HepG2 (cell line): ENCODE results near the gene REM2. TPM values are rescaled to one million over a fixed set of nuclear protein-coding genes. Genes with fewer than 3 reads are reported as not detected.
A peak's percentile ranks its signal among the peaks of the same experiment; 100 is the strongest.

Source experiments
- BCL6 ChIP-seq: IDR thresholded peaks from 2 replicates; pipeline ENCODE4 v1.6.1; 2016; ENCODE audit warnings: missing genetic modification reagents, missing compliant biosample characterization
- CBX1 ChIP-seq: IDR thresholded peaks from one replicate; pipeline ENCODE4 v1.6.1; 2016; ENCODE audit warnings: antibody characterized with exemption, low read depth
- CHCHD3 ChIP-seq: sonication (generic); formaldehyde crosslinking; IDR thresholded peaks from 2 replicates; pipeline ENCODE4 v1.8.0; 2022; ENCODE audit warnings: mild to moderate bottlenecking, missing genetic modification reagents, moderate library complexity
- FOXA1 ChIP-seq, 2 experiments: fragments of 450-650 bp in 1 of 2; sonication (generic) in 1 of 2; formaldehyde crosslinking in 1 of 2; IDR thresholded peaks; 2 replicates each; pipeline versions ENCODE4 v1.4.0 to v1.6.1; 2016 to 2020; ENCODE audit warnings: missing genetic modification reagents in 1 of 2
- HDAC2 ChIP-seq: sonication (generic); formaldehyde crosslinking; IDR thresholded peaks from 2 replicates; pipeline ENCODE4 v1.4.0; 2020; ENCODE audit warnings: missing genetic modification reagents
- HOXA5 ChIP-seq: sonication (generic); formaldehyde crosslinking; IDR thresholded peaks from 2 replicates; pipeline ENCODE4 v1.4.0; 2020; ENCODE audit warnings: missing genetic modification reagents
- KMT2A ChIP-seq: sonication (generic); formaldehyde crosslinking; IDR thresholded peaks from 2 replicates; pipeline ENCODE4 v1.4.0; 2020; ENCODE audit warnings: missing genetic modification reagents
- MAF1 ChIP-seq: sonication (generic); formaldehyde crosslinking; IDR thresholded peaks from 2 replicates; pipeline ENCODE4 v1.5.0; 2020; ENCODE audit warnings: missing genetic modification reagents, borderline replicate concordance
- NFE2L2 ChIP-seq: fragments of 150-350 bp; IDR thresholded peaks from 2 replicates; pipeline ENCODE4 v1.6.1; 2014; ENCODE audit warnings: low read length
- PAF1 ChIP-seq: IDR thresholded peaks from 2 replicates; pipeline ENCODE4 v1.6.1; 2016; ENCODE audit warnings: missing genetic modification reagents, missing compliant biosample characterization
- PHF5A ChIP-seq: IDR thresholded peaks from one replicate; pipeline ENCODE4 v1.6.1; 2018; ENCODE audit warnings: low read depth, missing genetic modification reagents; ENCODE audit not compliant: unreplicated experiment
- SRSF4 ChIP-seq: fragments of 200-400 bp; formaldehyde crosslinking; IDR thresholded peaks from one replicate; pipeline ENCODE4 v1.6.1; 2018; ENCODE audit warnings: mild to moderate bottlenecking, low read depth, low read length, moderate library complexity; ENCODE audit not compliant: poor library complexity, severe bottlenecking
- TSC22D2 ChIP-seq: sonication (generic); formaldehyde crosslinking; IDR thresholded peaks from 2 replicates; pipeline ENCODE4 v1.5.1; 2020; ENCODE audit warnings: missing genetic modification reagents, mild to moderate bottlenecking, borderline replicate concordance
- ZMYM3 ChIP-seq: sonication (generic); formaldehyde crosslinking; IDR thresholded peaks from 2 replicates; pipeline ENCODE4 v1.5.1; 2020; ENCODE audit warnings: mild to moderate bottlenecking, missing genetic modification reagents
- ZNF660 ChIP-seq: sonication (generic); formaldehyde crosslinking; IDR thresholded peaks from 2 replicates; pipeline ENCODE4 v1.5.1; 2020; ENCODE audit warnings: mild to moderate bottlenecking, low read depth, missing genetic modification reagents, borderline replicate concordance
- polyA plus RNA-seq, 8 experiments: library from polyadenylated mRNA; depleted of rRNA in 3 of 8; stranded (reverse) in 7 of 8; unstranded in 1 of 8; fragments of >200 nt; fragmentation: Illumina TruSeq in 4 of 8; extraction: Trizol in 4 of 8; gene quantifications; 2 replicates each; pipeline versions ENCODE4 v1.2.1 to v1.2.3, GENCODE V29; 2011 to 2016; ENCODE audit warnings: low read depth in 4 of 8, missing spikeins in 1 of 8, mixed read lengths in 1 of 8; ENCODE audit not compliant: insufficient read depth in 1 of 8
- total RNA-seq, 5 experiments: library from RNA; depleted of rRNA; stranded (reverse); fragments of >200 nt; fragmentation: Illumina TruSeq; extraction: Trizol; gene quantifications; 2 replicates each; pipeline ENCODE4 v1.2.3, GENCODE V29; 2016; ENCODE audit warnings: low read depth in 1 of 5
- TF ChIP-seq, protein P1 (sequence below), 2 experiments: fragments of 450-650 bp in 1 of 2; sonication (generic) in 1 of 2; formaldehyde crosslinking in 1 of 2; IDR thresholded peaks; 2 replicates each; pipeline versions ENCODE4 v1.6.1 to v1.8.0; 2016 to 2022; ENCODE audit warnings: antibody characterized with exemption in 1 of 2, mild to moderate bottlenecking in 1 of 2, missing genetic modification reagents in 1 of 2
- TF ChIP-seq, protein P2 (sequence below): sonication (generic); formaldehyde crosslinking; IDR thresholded peaks from 2 replicates; pipeline ENCODE4 v1.5.1; 2020; ENCODE audit warnings: mild to moderate bottlenecking, missing genetic modification reagents, borderline replicate concordance
- TF ChIP-seq, protein P3 (sequence below): sonication (generic); formaldehyde crosslinking; IDR thresholded peaks from 2 replicates; pipeline ENCODE4 v1.4.0; 2020; ENCODE audit warnings: missing genetic modification reagents

The REM2 gene
- total and polyA plus RNA-seq, 2 of the 13 experiments (the other 11 are each of a cell fraction or from before 2014, with no cell fraction given) = 0.20 TPM; not detected in 1

DNA sequence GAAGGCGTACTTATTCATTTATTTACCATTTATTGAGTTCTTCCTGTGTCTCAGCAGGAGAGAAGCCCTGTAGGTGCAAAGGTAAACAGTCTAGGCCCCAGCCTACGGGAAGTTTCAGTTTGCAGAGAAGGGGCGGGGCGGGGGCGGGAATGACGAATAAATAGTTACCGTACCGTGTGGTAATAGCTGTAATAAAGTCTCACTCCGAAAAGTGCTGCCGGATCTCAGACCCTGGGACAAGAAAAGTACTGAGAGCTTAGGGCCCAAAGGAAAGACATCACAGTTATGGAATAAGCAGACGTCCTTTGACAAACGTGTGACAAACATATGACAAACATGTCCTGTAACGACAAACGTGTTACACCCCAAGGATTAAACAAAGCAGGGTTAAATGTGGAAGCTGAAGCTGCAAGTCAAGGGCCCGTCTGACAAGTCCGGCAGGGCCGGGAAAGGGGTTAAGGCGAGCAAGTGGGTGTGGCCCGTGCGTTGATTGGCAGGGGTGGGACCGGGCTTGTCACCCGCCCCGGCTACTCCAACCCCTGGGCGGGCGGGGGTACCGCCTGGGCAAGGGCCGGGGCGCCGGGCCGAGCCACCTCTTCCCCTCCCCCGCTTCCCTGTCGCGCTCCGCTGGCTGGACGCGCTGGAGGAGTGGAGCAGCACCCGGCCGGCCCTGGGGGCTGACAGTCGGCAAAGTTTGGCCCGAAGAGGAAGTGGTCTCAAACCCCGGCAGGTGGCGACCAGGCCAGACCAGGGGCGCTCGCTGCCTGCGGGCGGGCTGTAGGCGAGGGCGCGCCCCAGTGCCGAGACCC is 11.6 kb upstream of the REM2 start, which contains the start of gene LRP10 (continued):
- TF ChIP-seq SRSF4 = no peak
- peak; percentile 96 for TF ChIP-seq CHCHD3
- 0 out of 2 replicates have a peak, but pooled peaks have one; percentile 31 for TF ChIP-seq ZNF660
- TF ChIP-seq CBX1 = peak; percentile 81
- no peak for TF ChIP-seq NFE2L2
- TF ChIP-seq, protein P1, sequence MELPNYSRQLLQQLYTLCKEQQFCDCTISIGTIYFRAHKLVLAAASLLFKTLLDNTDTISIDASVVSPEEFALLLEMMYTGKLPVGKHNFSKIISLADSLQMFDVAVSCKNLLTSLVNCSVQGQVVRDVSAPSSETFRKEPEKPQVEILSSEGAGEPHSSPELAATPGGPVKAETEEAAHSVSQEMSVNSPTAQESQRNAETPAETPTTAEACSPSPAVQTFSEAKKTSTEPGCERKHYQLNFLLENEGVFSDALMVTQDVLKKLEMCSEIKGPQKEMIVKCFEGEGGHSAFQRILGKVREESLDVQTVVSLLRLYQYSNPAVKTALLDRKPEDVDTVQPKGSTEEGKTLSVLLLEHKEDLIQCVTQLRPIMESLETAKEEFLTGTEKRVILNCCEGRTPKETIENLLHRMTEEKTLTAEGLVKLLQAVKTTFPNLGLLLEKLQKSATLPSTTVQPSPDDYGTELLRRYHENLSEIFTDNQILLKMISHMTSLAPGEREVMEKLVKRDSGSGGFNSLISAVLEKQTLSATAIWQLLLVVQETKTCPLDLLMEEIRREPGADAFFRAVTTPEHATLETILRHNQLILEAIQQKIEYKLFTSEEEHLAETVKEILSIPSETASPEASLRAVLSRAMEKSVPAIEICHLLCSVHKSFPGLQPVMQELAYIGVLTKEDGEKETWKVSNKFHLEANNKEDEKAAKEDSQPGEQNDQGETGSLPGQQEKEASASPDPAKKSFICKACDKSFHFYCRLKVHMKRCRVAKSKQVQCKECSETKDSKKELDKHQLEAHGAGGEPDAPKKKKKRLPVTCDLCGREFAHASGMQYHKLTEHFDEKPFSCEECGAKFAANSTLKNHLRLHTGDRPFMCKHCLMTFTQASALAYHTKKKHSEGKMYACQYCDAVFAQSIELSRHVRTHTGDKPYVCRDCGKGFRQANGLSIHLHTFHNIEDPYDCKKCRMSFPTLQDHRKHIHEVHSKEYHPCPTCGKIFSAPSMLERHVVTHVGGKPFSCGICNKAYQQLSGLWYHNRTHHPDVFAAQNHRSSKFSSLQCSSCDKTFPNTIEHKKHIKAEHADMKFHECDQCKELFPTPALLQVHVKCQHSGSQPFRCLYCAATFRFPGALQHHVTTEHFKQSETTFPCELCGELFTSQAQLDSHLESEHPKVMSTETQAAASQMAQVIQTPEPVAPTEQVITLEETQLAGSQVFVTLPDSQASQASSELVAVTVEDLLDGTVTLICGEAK (IDR thresholded peaks at IDR 0.05) = no peak
- TF ChIP-seq, protein P1 (CRISPR knock-in tag; IDR thresholded peaks at IDR 0.05) = peak; percentile 74
- TF ChIP-seq TSC22D2 (CRISPR knock-in tag) = peak; percentile 69; the same call in 1 of the 2 replicates
- no peak for TF ChIP-seq PAF1 (CRISPR knock-in tag)
- TF ChIP-seq ZMYM3 (CRISPR knock-in tag) = peak; percentile 90
- TF ChIP-seq MAF1 = peak; percentile 92; the same call in 1 of the 2 replicates
- TF ChIP-seq KMT2A (CRISPR knock-in tag) = no peak; the same call in 1 of the 2 replicates
- peak; percentile 92 for TF ChIP-seq BCL6
- TF ChIP-seq, protein P2, sequence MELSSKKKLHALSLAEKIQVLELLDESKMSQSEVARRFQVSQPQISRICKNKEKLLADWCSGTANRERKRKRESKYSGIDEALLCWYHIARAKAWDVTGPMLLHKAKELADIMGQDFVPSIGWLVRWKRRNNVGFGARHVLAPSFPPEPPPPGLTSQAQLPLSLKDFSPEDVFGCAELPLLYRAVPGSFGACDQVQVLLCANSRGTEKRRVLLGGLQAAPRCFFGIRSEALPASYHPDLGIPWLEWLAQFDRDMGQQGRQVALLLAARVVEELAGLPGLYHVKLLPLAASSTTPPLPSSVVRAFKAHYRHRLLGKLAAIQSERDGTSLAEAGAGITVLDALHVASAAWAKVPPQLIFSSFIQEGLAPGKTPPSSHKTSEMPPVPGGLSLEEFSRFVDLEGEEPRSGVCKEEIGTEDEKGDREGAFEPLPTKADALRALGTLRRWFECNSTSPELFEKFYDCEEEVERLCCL (CRISPR knock-in tag) = peak; percentile 97
- TF ChIP-seq, protein P3, sequence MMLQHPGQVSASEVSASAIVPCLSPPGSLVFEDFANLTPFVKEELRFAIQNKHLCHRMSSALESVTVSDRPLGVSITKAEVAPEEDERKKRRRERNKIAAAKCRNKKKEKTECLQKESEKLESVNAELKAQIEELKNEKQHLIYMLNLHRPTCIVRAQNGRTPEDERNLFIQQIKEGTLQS (CRISPR knock-in tag) = no peak
- TF ChIP-seq FOXA1 (IDR thresholded peaks at IDR 0.05) = 0 out of 2 replicates have a peak, but pooled peaks have one; percentile 40
- TF ChIP-seq FOXA1 (CRISPR knock-in tag; IDR thresholded peaks at IDR 0.05) = peak; percentile 94
- peak; percentile 98 for TF ChIP-seq PHF5A (CRISPR knock-in tag)
- TF ChIP-seq HDAC2 (CRISPR knock-in tag) = peak; percentile 81
- peak; percentile 96 for TF ChIP-seq HOXA5 (CRISPR knock-in tag)
